NCI-H2107 (cell line): ENCODE measurements around the gene AKR7A3.

Experiments
- DNase-seq: peaks from one replicate; lab custom pipeline; 2025; lab: John Stamatoyannopoulos, UW

The AKR7A3 gene

GRCh38 chr1:19254416-19254815 is 34.2 kb downstream of the AKR7A3 start:
- no peak for DNase-seq

- DNase-seq = peak; percentile 56
Measured at GRCh38 chr1:19251305-19252196, 37.0 kb downstream of the AKR7A3 start, which contains the start of the genes EMC1 and MRTO4. Gene EMC1 (minus strand): TSS chr1:19251524. CDS start chr1:19251509, 15 bp downstream. Gene MRTO4 (plus strand): TSS chr1:19251805. CDS start chr1:19251836, 31 bp downstream.

GRCh38 chr1:19250629-19251304 is 37.8 kb downstream of the AKR7A3 start:
- DNase-seq = no peak

- no peak for DNase-seq
Measured at GRCh38 chr1:19240673-19241538, 47.7 kb downstream of the AKR7A3 start.

- DNase-seq = no peak
Measured at GRCh38 chr1:19239876-19240275, 48.7 kb downstream of the AKR7A3 start.

GRCh38 chr1:19234224-19234623 is 54.3 kb downstream of the AKR7A3 start:
- DNase-seq = no peak
